H1 (cell line): ENCODE data around the gene FOXO1. TPM values are rescaled to one million over a fixed set of nuclear protein-coding genes. Genes with fewer than 3 reads are reported as not detected.

Experiments
- CTCF ChIA-PET: fragments of 300-600 bp; sonication (Branson Sonifier 250); formaldehyde crosslinking; loops from one replicate; lab custom pipeline; 2021; ENCODE audit not compliant: partially characterized antibody; lab: Charles Lee
- POLR2A ChIA-PET: fragments of 300-600 bp; sonication (Branson Sonifier 250); formaldehyde crosslinking; loops from one replicate; lab custom pipeline; 2021; ENCODE audit warnings: inconsistent platforms; ENCODE audit not compliant: partially characterized antibody; lab: Charles Lee
- DNase-seq, 2 experiments: peaks; one replicate each; pipeline versions ENCODE4 v3.0.0 to v3.0.0-alpha.2; 2010 to 2022; ENCODE audit warnings: low spot score in 2 of 2, low read depth in 1 of 2, mixed read lengths in 1 of 2
- FAIRE-seq: peaks from 2 replicates; lab custom pipeline; 2011; peaks lifted over from hg19 to GRCh38; lab: Jason Lieb, UNC
- H2AFZ ChIP-seq: 2 replicates; pipeline ENCODE4 v1.8.1; 2012; ENCODE audit warnings: low read length, inconsistent platforms
- H2AK5ac ChIP-seq: 2 replicates; pipeline ENCODE4 v1.6.1; 2013; ENCODE audit warnings: low read depth, low read length
- H2BK120ac ChIP-seq: replicated peaks from 2 replicates; pipeline ENCODE3; 2013; ENCODE audit warnings: low read depth, low read length, inconsistent platforms
- H2BK12ac ChIP-seq: 2 replicates; pipeline ENCODE4 v1.6.1; 2013; ENCODE audit warnings: low read depth, low read length
- H2BK15ac ChIP-seq: 2 replicates; pipeline ENCODE4 v1.6.1; 2013; ENCODE audit warnings: low read length
- H2BK20ac ChIP-seq: 2 replicates; pipeline ENCODE4 v1.6.1; 2013; ENCODE audit warnings: low read length
- H2BK5ac ChIP-seq: 2 replicates; pipeline ENCODE4 v1.6.1; 2013; ENCODE audit warnings: low read depth, low read length
- H3K14ac ChIP-seq: 2 replicates; pipeline ENCODE4 v1.6.1; 2013; ENCODE audit warnings: inconsistent platforms; ENCODE audit not compliant: insufficient read length
- H3K18ac ChIP-seq: 2 replicates; pipeline ENCODE4 v1.6.1; 2013; ENCODE audit warnings: low read length; ENCODE audit errors: extremely low read depth
- H3K23ac ChIP-seq: 2 replicates; pipeline ENCODE4 v1.6.1; 2013; ENCODE audit warnings: inconsistent platforms; ENCODE audit not compliant: insufficient read length
- H3K23me2 ChIP-seq: 2 replicates; pipeline ENCODE4 v1.6.1; 2013; ENCODE audit warnings: low read depth, low read length
- H3K27ac ChIP-seq: 2 replicates; pipeline ENCODE4 v1.6.1; 2011; ENCODE audit warnings: low read depth, low read length, inconsistent platforms
- H3K27me3 ChIP-seq, 4 experiments: replicated peaks in 1 of 4; 1 replicate in 1 of 4; 2 replicates in 3 of 4; pipeline versions ENCODE4 v1.6.1 to v1.8.1; 2011 to 2013; ENCODE audit warnings: low read length in 3 of 4, mild to moderate bottlenecking in 3 of 4, inconsistent platforms in 2 of 4, mixed read lengths in 2 of 4, moderate library complexity in 1 of 4; ENCODE audit not compliant: control insufficient read depth in 3 of 4, insufficient read depth in 3 of 4; ENCODE audit errors: extremely low read depth in 1 of 4
- H3K36me3 ChIP-seq, 4 experiments: 2 replicates each; pipeline versions ENCODE4 v1.6.1 to v1.8.1; 2011 to 2013; ENCODE audit warnings: mild to moderate bottlenecking in 4 of 4, low read length in 3 of 4, moderate library complexity in 2 of 4, control low read depth in 1 of 4, inconsistent platforms in 1 of 4; ENCODE audit not compliant: insufficient read depth in 4 of 4, control insufficient read depth in 2 of 4
- H3K4ac ChIP-seq: replicated peaks from 2 replicates; pipeline ENCODE3; 2013; ENCODE audit warnings: low read length, low read depth, mixed read lengths, inconsistent platforms; ENCODE audit not compliant: insufficient read length
- H3K4me1 ChIP-seq, 4 experiments: replicated peaks in 1 of 4; 1 replicate in 1 of 4; 2 replicates in 3 of 4; pipeline versions ENCODE4 v1.6.1 to v1.8.1; 2011 to 2013; ENCODE audit warnings: low read length in 3 of 4, inconsistent platforms in 2 of 4, mixed read lengths in 1 of 4; ENCODE audit not compliant: insufficient read depth in 4 of 4, control insufficient read depth in 3 of 4
- H3K4me2 ChIP-seq, 2 experiments: 2 replicates each; pipeline versions ENCODE4 v1.6.1 to v1.8.1; 2011 to 2013; ENCODE audit warnings: low read depth in 2 of 2, low read length in 2 of 2, control low read depth in 1 of 2, inconsistent platforms in 1 of 2, mild to moderate bottlenecking in 1 of 2; ENCODE audit not compliant: insufficient read depth in 1 of 2
- H3K4me3 ChIP-seq, 4 experiments: fragments of 200-600, 300-600 bp in 1 of 4; sonication (generic), shearing (Covaris generic), sonication (Bioruptor Twin) in 1 of 4; 2 replicates each; pipeline versions ENCODE4 v1.5.1 to v1.8.1; 2011 to 2016; ENCODE audit warnings: low read length in 4 of 4, low read depth in 3 of 4, control low read depth in 2 of 4, inconsistent platforms in 2 of 4, mild to moderate bottlenecking in 2 of 4, mixed read lengths in 1 of 4, moderate library complexity in 1 of 4; ENCODE audit not compliant: insufficient read depth in 2 of 4; ENCODE audit errors: extremely low read depth in 1 of 4
- H3K56ac ChIP-seq: replicated peaks from 2 replicates; pipeline ENCODE3; 2013; ENCODE audit warnings: low read depth, mild to moderate bottlenecking, mixed read lengths, low read length, inconsistent platforms; ENCODE audit not compliant: insufficient read length
- H3K79me1 ChIP-seq: 2 replicates; pipeline ENCODE4 v1.6.1; 2013; ENCODE audit warnings: low read depth, low read length, control low read depth
- H3K79me2 ChIP-seq, 2 experiments: 2 replicates each; pipeline versions ENCODE4 v1.6.1 to v1.8.1; 2012 to 2013; ENCODE audit warnings: low read length in 2 of 2, mild to moderate bottlenecking in 2 of 2, inconsistent platforms in 1 of 2; ENCODE audit not compliant: insufficient read depth in 2 of 2, control insufficient read depth in 1 of 2
- H3K9ac ChIP-seq, 4 experiments: replicated peaks in 1 of 4; 1 replicate in 1 of 4; 2 replicates in 3 of 4; pipeline versions ENCODE4 v1.6.1 to v1.8.1; 2011 to 2013; ENCODE audit warnings: low read depth in 3 of 4, low read length in 3 of 4, control low read depth in 2 of 4, mild to moderate bottlenecking in 2 of 4, moderate library complexity in 2 of 4, inconsistent platforms in 1 of 4; ENCODE audit errors: extremely low read depth in 1 of 4
- H3K9me3 ChIP-seq, 2 experiments: 2 replicates each; pipeline versions ENCODE4 v1.6.1 to v1.8.1; 2012 to 2013; ENCODE audit warnings: mild to moderate bottlenecking in 2 of 2, moderate library complexity in 2 of 2, control low read depth in 1 of 2, inconsistent platforms in 1 of 2, low read depth in 1 of 2, low read length in 1 of 2, mixed read lengths in 1 of 2; ENCODE audit not compliant: insufficient read depth in 2 of 2
- H4K20me1 ChIP-seq, 2 experiments: replicated peaks in 1 of 2; 2 replicates each; pipeline versions ENCODE3 to v1.8.1; 2011 to 2013; ENCODE audit warnings: inconsistent platforms in 2 of 2, low read length in 2 of 2, mild to moderate bottlenecking in 1 of 2; ENCODE audit not compliant: insufficient read depth in 2 of 2, control insufficient read depth in 1 of 2
- H4K5ac ChIP-seq: 2 replicates; pipeline ENCODE4 v1.6.1; 2013; ENCODE audit warnings: low read length, low read depth, mixed read lengths, inconsistent platforms; ENCODE audit not compliant: insufficient read length
- H4K8ac ChIP-seq: 2 replicates; pipeline ENCODE4 v1.8.0; 2013; ENCODE audit warnings: mild to moderate bottlenecking, moderate library complexity, low read length, inconsistent platforms; ENCODE audit not compliant: insufficient read depth; ENCODE audit errors: extremely low read depth
- H4K91ac ChIP-seq: replicated peaks from 2 replicates; pipeline ENCODE3; 2013; ENCODE audit warnings: low read length, mixed read lengths, inconsistent platforms; ENCODE audit not compliant: insufficient read length
- GABPA ChIP-seq: IDR thresholded peaks from 2 replicates; pipeline ENCODE4 v1.6.1; 2011; ENCODE audit warnings: mild to moderate bottlenecking, low read length, moderate library complexity, borderline replicate concordance; ENCODE audit not compliant: insufficient read depth
- SP2 ChIP-seq: IDR thresholded peaks from 2 replicates; pipeline ENCODE4 v1.6.1; 2012; ENCODE audit warnings: mild to moderate bottlenecking, low read length, inconsistent platforms
- TAF7 ChIP-seq: optimal IDR thresholded peaks from 2 replicates; pipeline ENCODE3; 2011; ENCODE audit warnings: low read depth, mild to moderate bottlenecking, inconsistent platforms, low read length, moderate library complexity, borderline replicate concordance
- WGBS, 2 experiments: shearing (Covaris generic) in 1 of 2; methylation state at CpG; one replicate each; pipeline versions ENCODE4 v1.1.6 to v1.1.7; 2013 to 2015; ENCODE audit warnings: low lambda C conversion rate in 2 of 2, mixed read lengths in 2 of 2, inconsistent platforms in 1 of 2, low coverage in 1 of 2, missing lambda C conversion rate in 1 of 2; ENCODE audit not compliant: insufficient replicate concordance in 2 of 2, insufficient coverage in 1 of 2, insufficient read length in 1 of 2; ENCODE audit errors: extremely low coverage in 1 of 2, missing lambda C conversion rate in 1 of 2; 5-methylcytosine and 5-hydroxymethylcytosine counted together
- polyA plus RNA-seq, 7 experiments: library from polyadenylated mRNA; depleted of rRNA in 3 of 7; stranded (reverse) in 5 of 7; unstranded in 2 of 7; fragments of >200 nt in 5 of 7; fragments of 200-250 nt in 2 of 7; gene quantifications; 1 replicate in 5 of 7; 2 replicates in 1 of 7; 4 replicates in 1 of 7; pipeline versions ENCODE4 v1.2.1 to v1.2.3, GENCODE V29; 2011 to 2013; ENCODE audit warnings: missing spikeins in 2 of 7, mixed read lengths in 2 of 7
- total RNA-seq: library from RNA; stranded (reverse); fragmentation: NEBNext Ultra II Directional; extraction: Animal tissue kit (Norgen Biotek cat#: 25700); gene quantifications from 2 replicates; pipeline ENCODE4 v1.2.1, GENCODE V29; 2021
- TF ChIP-seq, protein P1 (sequence below): IDR thresholded peaks from 2 replicates; pipeline ENCODE4 v1.6.1; 2012; ENCODE audit warnings: inconsistent platforms

FOXO1 gene
- total and polyA plus RNA-seq, 2 of the 8 experiments (the other 6 are each of a cell fraction or from before 2014, with no cell fraction given) = 35.3 to 56.9 TPM

DNA sequence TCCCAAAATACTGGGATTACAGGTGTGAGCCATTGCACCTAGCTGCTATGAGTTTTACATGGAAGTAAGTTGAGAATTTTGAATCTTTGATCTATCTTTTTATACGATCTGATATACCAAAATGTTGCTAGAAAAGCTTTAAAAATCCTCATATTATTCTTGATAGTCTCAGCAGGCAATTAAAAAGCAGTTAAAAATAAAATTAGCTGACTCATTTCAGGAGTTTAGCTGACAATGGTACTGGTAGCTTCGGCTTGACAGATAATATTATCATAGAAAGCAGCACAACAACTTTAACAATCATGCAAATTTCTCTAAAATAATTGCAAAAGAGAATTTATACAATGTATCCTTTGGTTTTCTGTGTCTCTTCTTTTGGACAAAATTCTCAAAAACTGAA, 9.6 kb upstream of the FOXO1 start:
- Histone ChIP-seq H4K8ac (no peak overlapping the region), H2BK20ac (no peak overlapping the region), H3K9me3 (no peaks in the 10 kb centered on the region), H3K36me3 (no peaks in the 10 kb centered on the region), H4K91ac (no peak overlapping the region), H3K23me2 (no peaks in the 10 kb centered on the region; the same call in 1 of the 2 replicates), H2BK120ac (no peak overlapping the region), H2AK5ac (no peak overlapping the region), H2AFZ (no peak overlapping the region), H3K4me1 (peaks cover 4 to 21% (median 12%) of the 10 kb centered on the region in 4 experiments), H3K79me2 (no peaks in the 10 kb centered on the region), H3K56ac (no peak overlapping the region), H3K27me3 (no peaks in the 10 kb centered on the region), H3K4me3 (no peak overlapping the region), H3K9ac (no peak overlapping the region), H3K4ac (no peak overlapping the region), H3K4me2 (no peak overlapping the region), H3K79me1 (no peaks in the 10 kb centered on the region), H4K20me1 (no peaks in the 10 kb centered on the region), H2BK12ac (no peak overlapping the region), H2BK5ac (no peak overlapping the region), H3K14ac (no peak overlapping the region), H4K5ac (no peak overlapping the region), H3K23ac (no peak overlapping the region), H3K18ac (no peak overlapping the region), H2BK15ac (no peak overlapping the region), H3K27ac (no peak overlapping the region)
- CTCF ChIA-PET = interaction anchor here (0.7 kb wide), 2 partner anchors 805 to 861 kb away, joined by 3 read pairs; no protein-coding TSS in a partner anchor
- 83% methylated on average over 2 of the region's 2 CpGs; no CpG with 5 or more reads in 1 of the 2 experiments for WGBS, 2 experiments
- TF ChIP-seq GABPA (no peak), TAF7 (no peak), SP2 (no peak)
- TF ChIP-seq, protein P1, sequence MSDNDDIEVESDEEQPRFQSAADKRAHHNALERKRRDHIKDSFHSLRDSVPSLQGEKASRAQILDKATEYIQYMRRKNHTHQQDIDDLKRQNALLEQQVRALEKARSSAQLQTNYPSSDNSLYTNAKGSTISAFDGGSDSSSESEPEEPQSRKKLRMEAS = no peak
- POLR2A ChIA-PET = interaction anchor here (1.2 kb wide), 1 partner anchor 495 kb away, joined by 3 read pairs; no protein-coding TSS in a partner anchor
- no peak for DNase-seq
- no peak for FAIRE-seq
